IPS-NIHi7 (cell line): ENCODE results near the gene GPR63.

Source experiments
- DNase-seq: peaks from one replicate; pipeline ENCODE4 v3.0.0; 2012; ENCODE audit warnings: mixed read lengths; ENCODE audit errors: extremely low spot score

Gene GPR63

GRCh38 chr6:96760153-96760687, 77.1 kb downstream of the GPR63 start:
- DNase-seq = peak; percentile 25

GRCh38 chr6:96755096-96755495, 82.2 kb downstream of the GPR63 start:
- DNase-seq = no peak

- no peak for DNase-seq
These were observed 87.4 kb downstream of the GPR63 start for GRCh38 chr6:96749891-96750290.
